Endodermal cell (in vitro differentiated cells): Measurements from ENCODE around the gene EYS. TPM values are rescaled to one million over a fixed set of nuclear protein-coding genes. Genes with fewer than 3 reads are reported as not detected.

Experiments used
- DNase-seq: peaks from one replicate; pipeline ENCODE4 v3.0.0-alpha.2; 2017
- H3K27ac ChIP-seq: 2 replicates; pipeline ENCODE4 v1.5.1; 2013; ENCODE audit warnings: mild to moderate bottlenecking, low read depth, low read length, moderate library complexity
- H3K27me3 ChIP-seq: 2 replicates; pipeline ENCODE4 v1.6.1; 2013; ENCODE audit warnings: mild to moderate bottlenecking, low read length, moderate library complexity; ENCODE audit not compliant: insufficient read depth, control insufficient read depth, poor library complexity, severe bottlenecking
- H3K36me3 ChIP-seq: 2 replicates; pipeline ENCODE4 v1.7.0; 2013; ENCODE audit warnings: mild to moderate bottlenecking, low read length, moderate library complexity; ENCODE audit not compliant: control insufficient read depth, insufficient read depth
- H3K4me1 ChIP-seq: one replicate; pipeline ENCODE4 v1.7.0; 2013; ENCODE audit warnings: low read length; ENCODE audit not compliant: control insufficient read depth, insufficient read depth
- H3K4me3 ChIP-seq: 2 replicates; pipeline ENCODE4 v1.5.1; 2013; ENCODE audit warnings: mild to moderate bottlenecking, low read length, moderate library complexity
- H3K9ac ChIP-seq: 2 replicates; pipeline ENCODE4 v1.6.1; 2013; ENCODE audit warnings: mild to moderate bottlenecking, low read length, moderate library complexity; ENCODE audit not compliant: poor library complexity, severe bottlenecking; ENCODE audit errors: extremely low read depth
- H3K9me3 ChIP-seq: 2 replicates; pipeline ENCODE4 v1.6.1; 2013; ENCODE audit warnings: mild to moderate bottlenecking, low read length, moderate library complexity; ENCODE audit not compliant: control insufficient read depth
- H3K27ac Mint-ChIP-seq: 2 replicates; pipeline ENCODE4 v1.8.0; 2020; ENCODE audit warnings: mixed read lengths
- H3K27me3 Mint-ChIP-seq: 2 replicates; pipeline ENCODE4 v1.8.0; 2021; ENCODE audit warnings: mild to moderate bottlenecking, mixed read lengths; ENCODE audit not compliant: insufficient read depth
- H3K36me3 Mint-ChIP-seq: 2 replicates; pipeline ENCODE4 v1.8.0; 2020; ENCODE audit warnings: low read depth, mixed read lengths
- H3K4me1 Mint-ChIP-seq: 2 replicates; pipeline ENCODE4 v1.8.0; 2020; ENCODE audit warnings: mixed read lengths
- H3K4me3 Mint-ChIP-seq: 2 replicates; pipeline ENCODE4 v1.8.0; 2020; ENCODE audit warnings: mild to moderate bottlenecking, moderate library complexity, mixed read lengths
- H3K9me3 Mint-ChIP-seq: 2 replicates; pipeline ENCODE4 v1.8.0; 2020; ENCODE audit warnings: mild to moderate bottlenecking, mixed read lengths
- WGBS, 2 experiments: methylation state at CpG; one replicate each; pipeline versions ENCODE4 v1.1.5 to v1.1.7; 2013; ENCODE audit warnings: missing lambda C conversion rate in 2 of 2, mixed read lengths in 1 of 2; ENCODE audit not compliant: insufficient coverage in 1 of 2, insufficient read length in 1 of 2; 5-methylcytosine and 5-hydroxymethylcytosine counted together
- total RNA-seq, 2 donors: library from RNA; stranded (reverse); fragmentation: NEBNext Ultra II Directional in 1 of 2; extraction: Animal tissue kit (Norgen Biotek cat#: 25700) in 1 of 2; gene quantifications; 2 replicates in 1 of 2; 3 replicates in 1 of 2; pipeline ENCODE4 v1.2.1, GENCODE V29; 2021
- TF ChIP-seq, protein P1 (sequence below): fragments of 200-600 bp; sonication (generic); conservative IDR thresholded peaks from 2 replicates; pipeline ENCODE4 v1.5.0; 2021; ENCODE audit warnings: antibody characterized with exemption, mild to moderate bottlenecking

Gene EYS
- total RNA-seq, 2 donors from 2014 or later: 0.31 to 0.70 TPM

GRCh38 chr6:65701325-65701724, 5.7 kb downstream of the EYS start:
- Histone ChIP-seq H3K4me1 (no peaks in the 10 kb centered on the region), H3K4me3 (no peak overlapping the region), H3K27ac (no peak overlapping the region), H3K36me3 (no peaks in the 10 kb centered on the region), H3K9me3 (no peaks in the 10 kb centered on the region), H3K27me3 (no peaks in the 10 kb centered on the region), H3K9ac (no peak overlapping the region)
- Mint-ChIP-seq H3K36me3 (no peaks in the 10 kb centered on the region), H3K4me1 (no peaks in the 10 kb centered on the region), H3K27me3 (no peaks in the 10 kb centered on the region), H3K27ac (no peak overlapping the region), H3K9me3 (no peaks in the 10 kb centered on the region), H3K4me3 (no peak overlapping the region)
- TF ChIP-seq, protein P1, sequence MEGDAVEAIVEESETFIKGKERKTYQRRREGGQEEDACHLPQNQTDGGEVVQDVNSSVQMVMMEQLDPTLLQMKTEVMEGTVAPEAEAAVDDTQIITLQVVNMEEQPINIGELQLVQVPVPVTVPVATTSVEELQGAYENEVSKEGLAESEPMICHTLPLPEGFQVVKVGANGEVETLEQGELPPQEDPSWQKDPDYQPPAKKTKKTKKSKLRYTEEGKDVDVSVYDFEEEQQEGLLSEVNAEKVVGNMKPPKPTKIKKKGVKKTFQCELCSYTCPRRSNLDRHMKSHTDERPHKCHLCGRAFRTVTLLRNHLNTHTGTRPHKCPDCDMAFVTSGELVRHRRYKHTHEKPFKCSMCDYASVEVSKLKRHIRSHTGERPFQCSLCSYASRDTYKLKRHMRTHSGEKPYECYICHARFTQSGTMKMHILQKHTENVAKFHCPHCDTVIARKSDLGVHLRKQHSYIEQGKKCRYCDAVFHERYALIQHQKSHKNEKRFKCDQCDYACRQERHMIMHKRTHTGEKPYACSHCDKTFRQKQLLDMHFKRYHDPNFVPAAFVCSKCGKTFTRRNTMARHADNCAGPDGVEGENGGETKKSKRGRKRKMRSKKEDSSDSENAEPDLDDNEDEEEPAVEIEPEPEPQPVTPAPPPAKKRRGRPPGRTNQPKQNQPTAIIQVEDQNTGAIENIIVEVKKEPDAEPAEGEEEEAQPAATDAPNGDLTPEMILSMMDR: no peak
- 98 to 100% methylated on average over 1 of the region's 1 CpG for WGBS, 2 experiments
- DNase-seq: no peak

GRCh38 chr6:65700561-65700960, 6.5 kb downstream of the EYS start:
- no peaks in the 10 kb centered on the region for H3K36me3 ChIP-seq
- H3K4me1 Mint-ChIP-seq: no peaks in the 10 kb centered on the region
- H3K27me3 Mint-ChIP-seq: no peaks in the 10 kb centered on the region
- H3K36me3 Mint-ChIP-seq: no peaks in the 10 kb centered on the region
- no peaks in the 10 kb centered on the region for H3K4me1 ChIP-seq
- TF ChIP-seq, protein P1: no peak
- no peak overlapping the region for H3K9ac ChIP-seq
- H3K27ac ChIP-seq: no peak overlapping the region
- WGBS, 2 experiments: 95 to 100% methylated on average over 1 to 3 of the region's 4 CpGs
- no peak overlapping the region for H3K27ac Mint-ChIP-seq
- no peak overlapping the region for H3K4me3 ChIP-seq
- no peak overlapping the region for H3K4me3 Mint-ChIP-seq
- no peaks in the 10 kb centered on the region for H3K27me3 ChIP-seq
- H3K9me3 ChIP-seq: no peaks in the 10 kb centered on the region
- H3K9me3 Mint-ChIP-seq: no peaks in the 10 kb centered on the region
- no peak for DNase-seq

DNA sequence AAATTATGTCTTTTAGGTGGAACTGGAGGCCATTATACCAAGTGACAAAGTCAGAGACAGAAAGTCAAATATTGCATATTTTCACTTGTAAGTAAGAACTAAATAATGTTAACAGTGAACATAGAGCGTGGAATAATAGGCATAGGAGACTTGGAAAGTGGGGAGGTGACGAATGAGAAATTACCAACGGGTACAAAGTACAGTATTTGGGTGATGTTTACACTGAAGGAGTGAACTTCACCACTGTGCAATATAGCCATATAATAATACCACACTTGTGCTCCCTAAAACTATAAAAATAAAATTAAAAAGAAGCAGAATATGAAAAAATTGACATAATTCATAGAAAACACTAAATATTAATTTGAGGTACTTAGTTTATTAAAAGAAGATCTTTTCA, 14.9 kb downstream of the EYS start:
- Mint-ChIP-seq H3K4me1 (no peaks in the 10 kb centered on the region), H3K27me3 (no peaks in the 10 kb centered on the region), H3K9me3 (peaks cover 5% of the 10 kb centered on the region), H3K27ac (no peak overlapping the region), H3K4me3 (no peak overlapping the region), H3K36me3 (no peaks in the 10 kb centered on the region)
- H3K4me1 ChIP-seq: no peaks in the 10 kb centered on the region
- no peaks in the 10 kb centered on the region for H3K9me3 ChIP-seq
- H3K27me3 ChIP-seq: no peaks in the 10 kb centered on the region
- H3K4me3 ChIP-seq: no peak overlapping the region
- H3K36me3 ChIP-seq: no peaks in the 10 kb centered on the region
- no peak for DNase-seq
- TF ChIP-seq, protein P1: no peak
- H3K9ac ChIP-seq: no peak overlapping the region
- H3K27ac ChIP-seq: no peak overlapping the region
- WGBS, 2 experiments: 90% methylated on average over 3 of the region's 3 CpGs; no CpG with 5 or more reads in 1 of the 2 experiments
